OCI-LY3 (cell line): ENCODE measurements around the gene CIZ1.

Source experiments
- H2AFZ ChIP-seq: fragments of 200-600, 300-600 bp; shearing (Covaris generic); 2 replicates; pipeline ENCODE4 v1.6.0; 2014; ENCODE audit warnings: antibody characterized with exemption, low read depth, low read length
- H3K27ac ChIP-seq: fragments of 200-600, 300-600 bp; sonication (generic); 2 replicates; pipeline ENCODE4 v1.5.1; 2014; ENCODE audit warnings: mild to moderate bottlenecking, low read length, moderate library complexity, mixed read lengths
- H3K27me3 ChIP-seq: fragments of 200-600, 300-600 bp; sonication (generic); 2 replicates; pipeline ENCODE4 v1.6.1; 2014; ENCODE audit warnings: low read depth, low read length, mixed read lengths
- H3K36me3 ChIP-seq: fragments of 200-600, 300-600 bp; sonication (generic); replicated peaks from 2 replicates; pipeline ENCODE3; 2014; ENCODE audit warnings: low read depth, low read length, mixed read lengths
- H3K4me1 ChIP-seq: fragments of 300-600, 200-600 bp; sonication (generic); 2 replicates; pipeline ENCODE4 v1.6.1; 2014; ENCODE audit warnings: low read length, mixed read lengths
- H3K4me2 ChIP-seq: fragments of 200-600, 300-600 bp; sonication (generic); 2 replicates; pipeline ENCODE4 v1.6.1; 2014; ENCODE audit warnings: low read length, mixed read lengths
- H3K4me3 ChIP-seq: fragments of 300-600, 200-600 bp; sonication (generic); 2 replicates; pipeline ENCODE4 v1.5.1; 2014; ENCODE audit warnings: antibody characterized with exemption, mild to moderate bottlenecking, low read length, moderate library complexity
- H3K79me2 ChIP-seq: fragments of 300-600, 200-600 bp; shearing (Covaris generic); 2 replicates; pipeline ENCODE4 v1.6.1; 2014; ENCODE audit warnings: mild to moderate bottlenecking, low read length, mixed read lengths
- H3K9ac ChIP-seq: fragments of 300-600, 200-600 bp; shearing (Covaris generic); 2 replicates; pipeline ENCODE4 v1.6.0; 2014; ENCODE audit warnings: mild to moderate bottlenecking, low read length, moderate library complexity
- H3K9me3 ChIP-seq: fragments of 200-600, 300-600 bp; shearing (Covaris generic); 2 replicates; pipeline ENCODE4 v1.6.1; 2014; ENCODE audit warnings: low read length, mixed read lengths; ENCODE audit not compliant: insufficient read depth
- H4K20me1 ChIP-seq: fragments of 200-600, 300-600 bp; sonication (generic); 2 replicates; pipeline ENCODE4 v1.6.1; 2016; ENCODE audit warnings: low read length, mixed read lengths; ENCODE audit not compliant: insufficient read depth
- CTCF ChIP-seq: fragments of 200-600, 300-600 bp; sonication (generic); IDR thresholded peaks from 2 replicates; pipeline ENCODE4 v1.5.1; 2014; ENCODE audit warnings: antibody characterized with exemption, low read length, low read depth
- EZH2phosphoT487 ChIP-seq: fragments of 200-600 bp; shearing (Covaris generic); IDR thresholded peaks from 2 replicates; pipeline ENCODE4 v1.6.1; 2018; ENCODE audit warnings: antibody characterized with exemption, mixed run types, low read depth

The CIZ1 gene

GRCh38 chr9:128191406-128192046, at the start of gene CIZ1:
Gene CIZ1 (minus strand): TSS chr9:128191572. CDS start chr9:128190857, 715 bp downstream.
- peak within 1 kb of the TSS; percentile 73 for H3K4me2 ChIP-seq
- H3K9ac ChIP-seq = peak within 1 kb of the TSS; percentile 94
- H3K4me3 ChIP-seq = peak within 1 kb of the TSS; percentile 98
- H3K36me3 ChIP-seq = peaks cover 13% of the 10 kb centered on the region
- no peaks in the 10 kb centered on the region for H4K20me1 ChIP-seq
- H3K27ac ChIP-seq = peak within 1 kb of the TSS; percentile 65
- H3K27me3 ChIP-seq = no peaks in the 10 kb centered on the region
- peaks cover 20% of the 10 kb centered on the region for H3K79me2 ChIP-seq
- peak within 1 kb of the TSS; percentile 83 for H2AFZ ChIP-seq
- H3K4me1 ChIP-seq = peaks cover 9% of the 10 kb centered on the region
- TF ChIP-seq EZH2phosphoT487 = no peak
- peak; percentile 70 for TF ChIP-seq CTCF
- no peaks in the 10 kb centered on the region for H3K9me3 ChIP-seq

- no peak overlapping the region for H3K4me3 ChIP-seq
- no peak overlapping the region for H3K4me2 ChIP-seq
- H3K36me3 ChIP-seq = no peaks in the 10 kb centered on the region
- H2AFZ ChIP-seq = no peak overlapping the region
- no peaks in the 10 kb centered on the region for H3K79me2 ChIP-seq
- no peaks in the 10 kb centered on the region for H4K20me1 ChIP-seq
- no peak overlapping the region for H3K9ac ChIP-seq
- no peak overlapping the region for H3K27ac ChIP-seq
- H3K27me3 ChIP-seq = 0 out of 2 replicates have a peak, but pooled peaks cover 7% of the 10 kb centered on the region
- TF ChIP-seq CTCF = no peak
- no peak for TF ChIP-seq EZH2phosphoT487
- no peaks in the 10 kb centered on the region for H3K9me3 ChIP-seq
- no peaks in the 10 kb centered on the region for H3K4me1 ChIP-seq
Observed at GRCh38 chr9:128233817-128234406, 42.5 kb upstream of the CIZ1 start.

- H3K36me3 ChIP-seq = no peaks in the 10 kb centered on the region
- no peak overlapping the region for H3K4me2 ChIP-seq
- no peaks in the 10 kb centered on the region for H3K4me1 ChIP-seq
- no peak for TF ChIP-seq CTCF
- TF ChIP-seq EZH2phosphoT487 = no peak
- no peaks in the 10 kb centered on the region for H3K9me3 ChIP-seq
- H2AFZ ChIP-seq = no peak overlapping the region
- H3K79me2 ChIP-seq = no peaks in the 10 kb centered on the region
- 0 out of 2 replicates have a peak, but pooled peaks cover 7% of the 10 kb centered on the region for H3K27me3 ChIP-seq
- H3K9ac ChIP-seq = no peak overlapping the region
- no peak overlapping the region for H3K4me3 ChIP-seq
- no peak overlapping the region for H3K27ac ChIP-seq
- H4K20me1 ChIP-seq = no peaks in the 10 kb centered on the region
Observed at GRCh38 chr9:128232528-128233428, 41.4 kb upstream of the CIZ1 start.
